Testis (tissue), 3 donors: ENCODE results near the gene MYL6. TPM values are rescaled to one million over a fixed set of nuclear protein-coding genes. Genes with fewer than 3 reads are reported as not detected.

Source experiments
- DNase-seq: peaks from one replicate; pipeline ENCODE4 v3.0.0-alpha.2; 2019
- H3K27ac ChIP-seq, 2 donors: fragments of 200-600 bp; sonication (generic); one replicate each; pipeline ENCODE4 v1.5.1; 2019
- H3K27me3 ChIP-seq: fragments of 200-600 bp; sonication (generic); one replicate; pipeline ENCODE4 v1.5.1; 2019
- H3K36me3 ChIP-seq: fragments of 200-600 bp; sonication (generic); one replicate; pipeline ENCODE4 v1.5.1; 2017; ENCODE audit warnings: low read depth; ENCODE audit errors: missing control alignments
- H3K4me1 ChIP-seq: fragments of 200-600 bp; sonication (generic); one replicate; pipeline ENCODE4 v1.5.1; 2019
- H3K4me3 ChIP-seq, 2 donors: fragments of 200-600 bp; sonication (generic); one replicate each; pipeline ENCODE4 v1.5.1; 2017 to 2019
- H3K9me3 ChIP-seq: fragments of 200-600 bp; sonication (generic); one replicate; pipeline ENCODE4 v1.5.1; 2017
- POLR2A ChIP-seq: fragments of 450-650 bp; IDR thresholded peaks from one replicate; pipeline ENCODE4 v1.6.1; 2017; ENCODE audit warnings: antibody characterized with exemption, mild to moderate bottlenecking, moderate library complexity
- WGBS, 2 donors: methylation state at CpG; one replicate each; pipeline ENCODE4 v1.1.5; 2018; 5-methylcytosine and 5-hydroxymethylcytosine counted together
- intact Hi-C: fragments of 100-400 bp; cut with DNase I; formaldehyde crosslinking; loops from one replicate; pipeline ENCODE4 v1.15.1; 2023; ENCODE audit warnings: low total_unique reads
- polyA plus RNA-seq: library from polyadenylated mRNA; stranded (reverse); fragments of 350-450 nt; fragmentation: Illumina TruSeq; extraction: RNeasy Lipid Tissue Mini Kit (QIAGEN cat#74804); gene quantifications from one replicate; pipeline ENCODE4 v1.2.3, GENCODE V29; 2014; ENCODE audit warnings: low read depth, low replicate concordance; ENCODE audit not compliant: insufficient read depth
- total RNA-seq, 2 donors: library from RNA; depleted of rRNA; stranded (reverse); fragments of >200 nt; gene quantifications; one replicate each; pipeline ENCODE4 v1.2.3, GENCODE V29; 2016
- TF ChIP-seq, protein P1 (sequence below), 3 experiments: fragments of 450-650 bp in 2 of 3; fragments of 200-600 bp in 1 of 3; sonication (generic) in 1 of 3; IDR thresholded peaks; one replicate each; pipeline ENCODE4 v1.5.1; 2016 to 2019; ENCODE audit warnings: antibody characterized with exemption in 3 of 3, mild to moderate bottlenecking in 2 of 3, moderate library complexity in 1 of 3

The MYL6 gene
- total and polyA plus RNA-seq, 3 donors from 2014 or later: 939 to 1,373 (median 1,271) TPM

DNA sequence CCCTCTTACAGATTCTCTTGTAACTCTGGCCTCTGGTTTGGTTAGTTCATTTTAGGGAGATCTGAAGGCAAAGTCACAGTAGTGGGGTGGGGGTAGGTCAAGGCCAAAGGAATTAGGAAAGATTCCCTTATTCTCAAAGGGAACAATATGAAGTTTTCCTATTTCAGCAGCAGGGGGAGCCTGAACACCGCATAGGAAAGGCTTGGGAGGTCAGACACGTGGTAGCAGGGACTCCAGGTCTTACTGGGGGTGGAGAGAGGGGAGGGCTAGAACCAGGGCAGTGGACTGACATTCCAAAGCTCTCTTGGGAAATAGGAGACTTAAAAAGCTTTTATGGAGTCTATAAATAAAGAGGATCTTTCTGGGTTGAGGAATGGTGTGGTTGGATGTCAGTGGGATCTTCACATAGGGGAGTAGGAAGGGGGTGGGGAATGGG, 38.8 kb upstream of the MYL6 start:
- Histone ChIP-seq H3K9me3 (no peaks in the 10 kb centered on the region), H3K27ac (peak overlapping the region; percentile 68 to 95), H3K27me3 (no peaks in the 10 kb centered on the region), H3K4me1 (peaks cover 19% of the 10 kb centered on the region), H3K36me3 (no peaks in the 10 kb centered on the region), H3K4me3 (no peak overlapping the region)
- TF ChIP-seq POLR2A: no peak
- TF ChIP-seq, protein P1, sequence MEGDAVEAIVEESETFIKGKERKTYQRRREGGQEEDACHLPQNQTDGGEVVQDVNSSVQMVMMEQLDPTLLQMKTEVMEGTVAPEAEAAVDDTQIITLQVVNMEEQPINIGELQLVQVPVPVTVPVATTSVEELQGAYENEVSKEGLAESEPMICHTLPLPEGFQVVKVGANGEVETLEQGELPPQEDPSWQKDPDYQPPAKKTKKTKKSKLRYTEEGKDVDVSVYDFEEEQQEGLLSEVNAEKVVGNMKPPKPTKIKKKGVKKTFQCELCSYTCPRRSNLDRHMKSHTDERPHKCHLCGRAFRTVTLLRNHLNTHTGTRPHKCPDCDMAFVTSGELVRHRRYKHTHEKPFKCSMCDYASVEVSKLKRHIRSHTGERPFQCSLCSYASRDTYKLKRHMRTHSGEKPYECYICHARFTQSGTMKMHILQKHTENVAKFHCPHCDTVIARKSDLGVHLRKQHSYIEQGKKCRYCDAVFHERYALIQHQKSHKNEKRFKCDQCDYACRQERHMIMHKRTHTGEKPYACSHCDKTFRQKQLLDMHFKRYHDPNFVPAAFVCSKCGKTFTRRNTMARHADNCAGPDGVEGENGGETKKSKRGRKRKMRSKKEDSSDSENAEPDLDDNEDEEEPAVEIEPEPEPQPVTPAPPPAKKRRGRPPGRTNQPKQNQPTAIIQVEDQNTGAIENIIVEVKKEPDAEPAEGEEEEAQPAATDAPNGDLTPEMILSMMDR (IDR thresholded peaks at IDR 0.05): peak; percentile 68 to 94 (median 89)
- intact Hi-C loops: loop anchor here (2.0 kb wide), 1 partner anchor 69 kb away; the partner anchor contains the start of gene SMARCC2
- peak; percentile 81 for DNase-seq
- 0% methylated on average over 2 of the region's 2 CpGs for WGBS, 2 donors

DNA sequence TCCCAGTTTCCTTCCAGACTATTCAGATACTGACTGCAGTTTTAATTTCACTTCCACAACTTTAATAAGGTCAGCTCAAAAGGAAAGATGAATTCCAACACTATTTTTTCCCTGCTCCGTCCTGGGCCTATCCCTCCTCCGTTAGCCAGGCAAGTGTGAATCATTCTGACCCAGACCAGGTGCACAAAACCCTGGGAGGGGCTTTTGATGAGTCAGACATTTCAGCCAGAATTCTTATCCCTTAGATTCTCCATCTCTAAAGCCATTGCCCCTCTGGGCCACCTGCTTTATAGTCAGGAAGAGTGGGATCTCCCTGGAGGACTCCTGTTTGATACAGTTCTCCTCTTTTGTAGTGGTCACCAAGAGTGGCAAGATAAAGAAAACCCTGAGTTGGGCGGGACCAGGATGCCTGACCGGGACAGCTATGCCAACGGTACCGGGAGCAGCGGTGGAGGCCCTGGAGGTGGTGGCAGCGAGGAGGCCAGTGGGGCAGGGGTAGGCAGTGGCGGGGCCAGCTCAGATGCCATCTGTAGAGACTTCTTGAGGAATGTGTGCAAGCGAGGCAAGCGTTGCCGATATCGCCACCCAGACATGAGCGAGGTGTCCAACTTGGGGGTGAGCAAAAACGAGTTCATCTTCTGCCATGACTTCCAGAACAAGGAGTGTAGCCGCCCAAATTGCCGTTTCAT, 37.9 kb upstream of the MYL6 start:
- DNase-seq: no peak
- peak overlapping the region in 1 of 2 donors; percentile 55 for H3K27ac ChIP-seq
- TF ChIP-seq POLR2A: no peak
- TF ChIP-seq, protein P1 (IDR thresholded peaks at IDR 0.05): no peak
- H3K4me1 ChIP-seq: peaks cover 19% of the 10 kb centered on the region
- H3K4me3 ChIP-seq: no peak overlapping the region
- WGBS, 2 donors: 86% methylated on average over 17 of the region's 17 CpGs
- H3K27me3 ChIP-seq: no peaks in the 10 kb centered on the region
- intact Hi-C loops: no loop called here
- H3K9me3 ChIP-seq: no peaks in the 10 kb centered on the region
- H3K36me3 ChIP-seq: no peaks in the 10 kb centered on the region

DNA sequence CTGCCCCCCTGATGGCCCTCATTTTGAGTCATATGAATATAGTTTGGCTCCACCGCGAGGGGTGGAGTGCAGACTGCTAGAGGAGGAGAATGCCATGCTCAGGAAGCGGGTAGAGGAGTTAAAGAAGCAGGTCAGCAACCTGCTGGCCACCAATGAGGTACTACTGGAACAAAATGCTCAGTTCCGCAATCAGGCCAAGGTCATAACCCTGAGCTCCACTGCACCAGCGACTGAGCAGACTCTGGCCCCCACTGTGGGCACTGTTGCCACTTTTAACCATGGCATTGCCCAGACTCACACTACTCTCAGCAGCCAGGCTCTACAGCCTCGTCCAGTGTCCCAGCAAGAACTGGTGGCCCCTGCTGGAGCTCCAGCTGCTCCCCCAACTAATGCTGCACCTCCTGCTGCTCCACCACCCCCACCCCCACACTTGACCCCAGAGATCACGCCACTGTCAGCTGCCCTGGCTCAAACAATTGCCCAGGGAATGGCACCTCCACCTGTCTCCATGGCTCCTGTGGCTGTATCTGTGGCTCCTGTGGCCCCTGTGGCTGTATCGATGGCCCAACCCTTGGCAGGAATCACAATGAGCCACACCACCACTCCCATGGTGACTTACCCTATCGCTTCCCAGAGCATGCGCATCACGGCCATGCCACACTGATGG, 36.8 kb upstream of the MYL6 start:
- Histone ChIP-seq H3K36me3 (no peaks in the 10 kb centered on the region), H3K27me3 (no peaks in the 10 kb centered on the region), H3K4me3 (no peak overlapping the region), H3K27ac (no peak overlapping the region), H3K4me1 (peaks cover 24% of the 10 kb centered on the region), H3K9me3 (no peaks in the 10 kb centered on the region)
- DNase-seq: no peak
- TF ChIP-seq, protein P1 (IDR thresholded peaks at IDR 0.05): no peak
- TF ChIP-seq POLR2A: no peak
- intact Hi-C loops: no loop called here
- WGBS, 2 donors: 71 to 83% methylated on average over 8 to 11 of the region's 11 CpGs

DNA sequence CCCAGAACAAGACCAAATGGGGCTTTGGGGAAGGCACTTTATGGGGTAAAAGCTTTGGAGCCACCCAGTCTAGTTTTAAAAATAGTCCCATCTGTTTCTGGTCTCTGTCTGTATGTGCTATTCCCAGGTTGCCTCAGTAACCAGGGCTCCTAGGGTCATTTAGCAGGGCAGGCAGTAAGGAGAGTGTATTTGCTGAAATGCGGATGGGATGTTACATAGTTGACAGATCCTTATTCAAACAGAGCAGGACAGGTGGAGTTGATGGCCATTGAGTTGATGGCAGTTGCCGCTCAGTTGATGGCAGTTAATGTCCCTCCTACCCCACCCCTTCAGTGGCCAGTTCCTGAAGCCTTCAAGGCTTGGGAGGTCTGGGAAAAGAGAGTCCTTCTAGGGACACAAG, 35.5 kb upstream of the MYL6 start:
- H3K9me3 ChIP-seq: no peaks in the 10 kb centered on the region
- H3K27me3 ChIP-seq: no peaks in the 10 kb centered on the region
- no peaks in the 10 kb centered on the region for H3K36me3 ChIP-seq
- TF ChIP-seq, protein P1 (IDR thresholded peaks at IDR 0.05): no peak
- no peak for TF ChIP-seq POLR2A
- intact Hi-C loops: no loop called here
- H3K4me1 ChIP-seq: peaks cover 36% of the 10 kb centered on the region
- 81 to 85% methylated on average over 2 of the region's 2 CpGs for WGBS, 2 donors
- H3K4me3 ChIP-seq: no peak overlapping the region
- no peak for DNase-seq
- H3K27ac ChIP-seq: no peak overlapping the region
